ENCODE measurements around the gene CCT2. TPM values are rescaled to one million over a fixed set of nuclear protein-coding genes. Genes with fewer than 3 reads are reported as not detected.

CCT2 gene
- total RNA-seq, 1 donor from 2014 or later, result 262 TPM

- no peak overlapping the region for H2AFZ ChIP-seq (ENCODE audit: low read depth, low read length)
- no peaks in the 10 kb centered on the region for H3K27me3 ChIP-seq (ENCODE audit: insufficient read depth, low read length)
- no peaks in the 10 kb centered on the region for H3K36me3 ChIP-seq (ENCODE audit: insufficient read depth, low read length)
- peaks cover 7% of the 10 kb centered on the region for H4K20me1 ChIP-seq (ENCODE audit: insufficient read depth, low read length)
- H3K4me2 ChIP-seq (ENCODE audit: low read length), result no peak overlapping the region
- Mint-ChIP-seq H3K27ac (ENCODE audit: unreplicated experiment) (no peak overlapping the region), H3K9me3 (ENCODE audit: unreplicated experiment) (peaks cover 5% of the 10 kb centered on the region), H3K27me3 (ENCODE audit: low read depth, unreplicated experiment) (no peaks in the 10 kb centered on the region), H3K4me3 (ENCODE audit: unreplicated experiment) (no peak overlapping the region), H3K36me3 (ENCODE audit: low read depth, unreplicated experiment) (peaks cover 23% of the 10 kb centered on the region), H3K4me1 (ENCODE audit: low read depth, unreplicated experiment) (peaks cover 2% of the 10 kb centered on the region)
- TF ChIP-seq CTCF (IDR thresholded peaks at IDR 0.05; ENCODE audit: insufficient read depth, low read depth, low read length) (no peak), EZH2 (IDR thresholded peaks at IDR 0.05; ENCODE audit: insufficient read depth, low read length) (no peak)
- FAIRE-seq (no peak), DNase-seq (ENCODE audit: low read depth) (no peak)
- no peaks in the 10 kb centered on the region for H3K9me3 ChIP-seq (ENCODE audit: insufficient read depth, low read depth, low read length)
- peaks cover 17% of the 10 kb centered on the region for H3K79me2 ChIP-seq (ENCODE audit: insufficient read depth, low read length)
- H3K27ac ChIP-seq (ENCODE audit: low read depth, low read length), result no peak overlapping the region
- no peak overlapping the region for H3K4me3 ChIP-seq (ENCODE audit: insufficient read depth, low read depth, low read length)
- H3K9ac ChIP-seq (ENCODE audit: low read length), result no peak overlapping the region
- H3K4me1 ChIP-seq (ENCODE audit: insufficient read depth, low read length), result peaks cover 3% of the 10 kb centered on the region
These were observed 36.6 kb upstream of the CCT2 start for GRCh38 chr12:69548687-69549086.

GRCh38 chr12:69550569-69551350 lies 34.5 kb upstream of the CCT2 start:
- no peaks in the 10 kb centered on the region for H3K27me3 ChIP-seq (ENCODE audit: insufficient read depth, low read length)
- no peaks in the 10 kb centered on the region for H3K36me3 ChIP-seq (ENCODE audit: insufficient read depth, low read length)
- no peak overlapping the region for H2AFZ ChIP-seq (ENCODE audit: low read depth, low read length)
- H3K9ac ChIP-seq (ENCODE audit: low read length), result no peak overlapping the region
- H3K4me3 ChIP-seq (ENCODE audit: insufficient read depth, low read depth, low read length), result no peak overlapping the region
- H3K79me2 ChIP-seq (ENCODE audit: insufficient read depth, low read length), result peaks cover 22% of the 10 kb centered on the region
- H3K36me3 Mint-ChIP-seq (ENCODE audit: low read depth, unreplicated experiment), result peaks cover 13% of the 10 kb centered on the region
- H3K4me1 ChIP-seq (ENCODE audit: insufficient read depth, low read length), result peaks cover 7% of the 10 kb centered on the region
- peaks cover 3% of the 10 kb centered on the region for H3K9me3 Mint-ChIP-seq (ENCODE audit: unreplicated experiment)
- no peak overlapping the region for H3K4me3 Mint-ChIP-seq (ENCODE audit: unreplicated experiment)
- H3K27ac ChIP-seq (ENCODE audit: low read depth, low read length), result no peak overlapping the region
- FAIRE-seq (no peak), DNase-seq (ENCODE audit: low read depth) (no peak)
- no peak overlapping the region for H3K27ac Mint-ChIP-seq (ENCODE audit: unreplicated experiment)
- H3K27me3 Mint-ChIP-seq (ENCODE audit: low read depth, unreplicated experiment), result no peaks in the 10 kb centered on the region
- H3K4me2 ChIP-seq (ENCODE audit: low read length), result no peak overlapping the region
- no peaks in the 10 kb centered on the region for H3K9me3 ChIP-seq (ENCODE audit: insufficient read depth, low read depth, low read length)
- TF ChIP-seq EZH2 (IDR thresholded peaks at IDR 0.05; ENCODE audit: insufficient read depth, low read length), result no peak
- TF ChIP-seq CTCF (IDR thresholded peaks at IDR 0.05; ENCODE audit: insufficient read depth, low read depth, low read length), result no peak
- peaks cover 8% of the 10 kb centered on the region for H4K20me1 ChIP-seq (ENCODE audit: insufficient read depth, low read length)
- H3K4me1 Mint-ChIP-seq (ENCODE audit: low read depth, unreplicated experiment), result peaks cover 12% of the 10 kb centered on the region

GRCh38 chr12:69553628-69554248 lies 31.5 kb upstream of the CCT2 start:
- no peak overlapping the region for H3K9ac ChIP-seq (ENCODE audit: low read length)
- H3K27ac Mint-ChIP-seq (ENCODE audit: unreplicated experiment), result peak overlapping the region; percentile 8
- no peaks in the 10 kb centered on the region for H3K9me3 Mint-ChIP-seq (ENCODE audit: unreplicated experiment)
- no peaks in the 10 kb centered on the region for H3K9me3 ChIP-seq (ENCODE audit: insufficient read depth, low read depth, low read length)
- no peak overlapping the region for H3K4me2 ChIP-seq (ENCODE audit: low read length)
- peaks cover 11% of the 10 kb centered on the region for H3K4me1 ChIP-seq (ENCODE audit: insufficient read depth, low read length)
- H3K27ac ChIP-seq (ENCODE audit: low read depth, low read length), result peak overlapping the region; percentile 15
- no peak overlapping the region for H2AFZ ChIP-seq (ENCODE audit: low read depth, low read length)
- no peak for TF ChIP-seq CTCF (IDR thresholded peaks at IDR 0.05; ENCODE audit: insufficient read depth, low read depth, low read length)
- TF ChIP-seq EZH2 (IDR thresholded peaks at IDR 0.05; ENCODE audit: insufficient read depth, low read length), result no peak
- H3K27me3 ChIP-seq (ENCODE audit: insufficient read depth, low read length), result no peaks in the 10 kb centered on the region
- H3K27me3 Mint-ChIP-seq (ENCODE audit: low read depth, unreplicated experiment), result no peaks in the 10 kb centered on the region
- H3K79me2 ChIP-seq (ENCODE audit: insufficient read depth, low read length), result peaks cover 43% of the 10 kb centered on the region
- peaks cover 17% of the 10 kb centered on the region for H3K4me1 Mint-ChIP-seq (ENCODE audit: low read depth, unreplicated experiment)
- no peak overlapping the region for H3K4me3 ChIP-seq (ENCODE audit: insufficient read depth, low read depth, low read length)
- FAIRE-seq (no peak), DNase-seq (ENCODE audit: low read depth) (peak; percentile 70)
- H3K36me3 Mint-ChIP-seq (ENCODE audit: low read depth, unreplicated experiment), result peaks cover 2% of the 10 kb centered on the region
- no peaks in the 10 kb centered on the region for H3K36me3 ChIP-seq (ENCODE audit: insufficient read depth, low read length)
- peaks cover 8% of the 10 kb centered on the region for H4K20me1 ChIP-seq (ENCODE audit: insufficient read depth, low read length)
- no peak overlapping the region for H3K4me3 Mint-ChIP-seq (ENCODE audit: unreplicated experiment)

All from astrocyte (in vitro differentiated cells and primary cell).